Mucosa of descending colon (tissue), 3 donors: ENCODE data around the gene SLC17A6. TPM values are rescaled to one million over a fixed set of nuclear protein-coding genes. Genes with fewer than 3 reads are reported as not detected.

Experiments used
- ATAC-seq: fragments of 200-7000 bp; cut with Tn5 transposase; one replicate; pipeline ENCODE4 v1.9.1; 2020; ENCODE audit warnings: mild to moderate bottlenecking, moderate library complexity
- DNase-seq, 3 donors: peaks; one replicate each; pipeline ENCODE4 v3.0.0-alpha.2; 2020
- H3K36me3 ChIP-seq: fragments of 200-600 bp; one replicate; pipeline ENCODE4 v1.8.0; 2021; ENCODE audit warnings: low read depth, mild to moderate bottlenecking
- H3K4me1 ChIP-seq: fragments of 200-600 bp; one replicate; pipeline ENCODE4 v1.8.0; 2021; ENCODE audit warnings: low read depth, mild to moderate bottlenecking
- H3K4me3 ChIP-seq: fragments of 200-600 bp; one replicate; pipeline ENCODE4 v1.8.0; 2021; ENCODE audit warnings: mild to moderate bottlenecking
- H3K9me3 ChIP-seq: fragments of 200-600 bp; one replicate; pipeline ENCODE4 v1.8.0; 2021; ENCODE audit warnings: mild to moderate bottlenecking
- CTCF ChIP-seq: fragments of 200-600 bp; IDR thresholded peaks from one replicate; pipeline ENCODE4 v1.8.0; 2022; ENCODE audit warnings: antibody characterized with exemption, mild to moderate bottlenecking
- intact Hi-C, 2 donors: fragments of 100-400 bp; cut with DNase I in 1 of 2; cut with micrococcal nuclease in 1 of 2; formaldehyde crosslinking; loops; one replicate each; pipeline versions ENCODE4 v1.11.0 to v1.11.1; 2022; cut with DNase I, micrococcal nuclease
- long read RNA-seq, 2 donors: library from polyadenylated mRNA; unstranded; transcript quantifications; one replicate each; pipeline ENCODE4 v2.0.0, GENCODE V29; 2019 to 2021
- total RNA-seq, 3 donors: library from RNA; stranded (reverse); fragmentation: NEBNext Ultra II Directional in 2 of 3; extraction: Animal tissue kit (Norgen Biotek cat#: 25700) in 2 of 3; gene quantifications; one replicate each; pipeline versions ENCODE4 v1.2.1 to v1.2.4, GENCODE V29; 2021 to 2023
- donor health status: DM: no; HTN: no; CAD: no; lungs with moderate emphysema.
- donor health status: DM: no; HTN: no; CAD: no.
- donor health status: DM: no; HTN: yes; CAD: no.

Gene SLC17A6
- not detected for total RNA-seq
- long read RNA-seq, donor 1: 0 reads
- long read RNA-seq, donor 2: 0 reads

GRCh38 chr11:22337596-22338485 lies at the start of gene SLC17A6:
Gene SLC17A6 (plus strand): TSS chr11:22338381. CDS start chr11:22338534, 153 bp downstream.
- Histone ChIP-seq H3K36me3 (no peaks in the 10 kb centered on the region), H3K9me3 (no peaks in the 10 kb centered on the region), H3K4me3 (no peak within 1 kb of the TSS), H3K4me1 (no peaks in the 10 kb centered on the region)
- DNase-seq: peak in 1 of 3 donors; percentile 8
- ATAC-seq: no peak
- no peak for TF ChIP-seq CTCF
- intact Hi-C loops: loop anchor here (10.0 kb wide), 1 partner anchor 447 kb away; no protein-coding TSS in a partner anchor

DNA sequence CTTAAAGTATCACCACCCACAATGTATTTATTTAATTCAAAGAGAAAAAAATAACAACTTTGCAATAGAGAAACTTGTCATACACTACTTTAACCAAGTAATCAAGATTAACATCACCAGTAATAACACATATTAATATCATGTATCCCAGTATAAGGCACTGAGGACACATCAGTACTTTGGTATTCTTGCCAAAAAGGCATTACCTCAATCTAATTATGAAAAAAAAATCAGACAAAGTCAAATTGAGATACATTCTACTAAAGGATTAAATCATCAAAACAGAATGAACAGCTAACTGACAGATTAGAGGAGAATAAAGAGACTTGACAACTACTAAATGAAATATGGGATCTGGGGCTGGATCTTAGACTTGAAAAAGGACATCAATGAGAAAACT lies 35.8 kb upstream of the SLC17A6 start:
- TF ChIP-seq CTCF: no peak
- Histone ChIP-seq H3K36me3 (no peaks in the 10 kb centered on the region), H3K4me1 (no peaks in the 10 kb centered on the region), H3K9me3 (no peaks in the 10 kb centered on the region), H3K4me3 (no peak overlapping the region)
- ATAC-seq: no peak
- intact Hi-C loops: loop anchor here (10.0 kb wide), 2 partner anchors 128 to 1658 kb away; no protein-coding TSS in a partner anchor
- no peak for DNase-seq

DNA sequence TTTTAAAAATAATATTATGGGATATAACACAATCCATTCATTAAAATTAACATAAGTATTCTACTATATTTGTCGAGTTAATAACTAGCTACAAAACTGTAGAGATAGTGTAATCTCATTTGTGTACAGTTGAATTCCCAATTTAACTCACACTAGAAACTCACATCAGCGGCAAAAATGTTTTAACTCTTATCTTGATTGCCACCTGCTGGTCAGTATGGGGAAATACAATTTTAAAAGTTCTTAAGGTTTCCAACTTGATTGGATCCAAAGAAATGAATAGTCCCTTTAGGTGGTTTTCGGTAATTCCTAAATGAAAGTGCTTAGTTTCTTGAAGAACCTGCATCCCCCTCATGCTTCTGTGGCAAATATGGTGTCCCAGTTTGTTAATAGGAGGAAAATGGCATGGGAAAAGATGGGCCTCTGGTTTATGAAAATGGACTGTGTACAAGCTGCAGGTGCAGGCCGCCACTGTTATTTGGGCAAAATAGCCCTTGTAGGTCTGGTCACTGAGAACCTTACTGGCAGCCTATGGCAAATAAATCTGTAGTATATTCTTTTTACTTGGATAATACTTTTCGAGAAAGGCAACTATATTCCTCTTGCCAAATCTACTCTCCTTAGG lies 33.7 kb upstream of the SLC17A6 start:
- intact Hi-C loops: loop anchor here (10.0 kb wide), 2 partner anchors 130 to 1660 kb away; no protein-coding TSS in a partner anchor
- no peaks in the 10 kb centered on the region for H3K4me1 ChIP-seq
- ATAC-seq (peak; percentile 35), DNase-seq (no peak)
- no peak overlapping the region for H3K4me3 ChIP-seq
- H3K9me3 ChIP-seq: no peaks in the 10 kb centered on the region
- no peaks in the 10 kb centered on the region for H3K36me3 ChIP-seq
- TF ChIP-seq CTCF: no peak

DNA sequence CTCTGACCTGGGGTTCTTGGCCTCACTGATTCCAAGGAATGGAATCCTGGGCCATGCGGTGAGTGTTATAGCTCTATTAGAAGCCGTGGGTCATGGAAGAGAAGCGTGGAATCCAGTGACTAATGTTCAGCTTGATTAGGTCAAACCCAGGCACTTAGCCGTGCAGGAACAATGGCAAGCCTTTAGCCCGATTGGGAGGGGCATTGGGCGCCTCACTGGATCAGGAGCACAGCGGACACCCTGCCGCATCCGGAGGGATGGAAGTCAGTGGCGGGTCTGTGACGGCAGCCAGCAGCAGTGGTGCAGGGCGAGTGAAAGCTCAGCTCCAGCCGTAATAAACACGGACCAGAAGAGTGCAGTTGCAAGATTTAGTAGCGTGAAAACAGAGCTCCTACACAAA lies 20.5 kb upstream of the SLC17A6 start:
- no peak overlapping the region for H3K4me3 ChIP-seq
- no peak for ATAC-seq
- no peak for DNase-seq
- intact Hi-C loops: no loop called here
- H3K9me3 ChIP-seq: no peaks in the 10 kb centered on the region
- H3K36me3 ChIP-seq: no peaks in the 10 kb centered on the region
- no peaks in the 10 kb centered on the region for H3K4me1 ChIP-seq
- no peak for TF ChIP-seq CTCF

DNA sequence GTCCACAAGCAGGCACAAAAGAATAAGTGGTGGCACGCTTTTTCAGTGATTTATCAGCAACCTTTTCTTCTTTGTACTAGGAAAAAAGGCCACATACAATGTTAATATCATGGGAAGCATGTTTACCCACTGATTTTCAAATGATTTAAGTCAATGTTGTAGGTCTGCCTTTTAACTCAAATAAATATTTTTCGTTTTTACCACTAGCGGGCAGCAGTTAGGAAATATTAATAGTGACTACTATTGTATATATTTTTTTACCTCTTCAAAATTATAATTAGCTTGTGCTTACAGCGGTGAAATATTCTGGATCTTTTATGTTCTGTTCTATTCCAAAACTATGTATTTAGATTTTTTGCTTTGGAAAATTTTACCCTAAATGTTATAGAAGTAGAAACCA lies 6.4 kb upstream of the SLC17A6 start:
- intact Hi-C loops: loop anchor here (10.0 kb wide), 1 partner anchor 453 kb away; no protein-coding TSS in a partner anchor
- Histone ChIP-seq H3K4me1 (no peaks in the 10 kb centered on the region), H3K36me3 (no peaks in the 10 kb centered on the region), H3K9me3 (no peaks in the 10 kb centered on the region), H3K4me3 (no peak overlapping the region)
- DNase-seq (no peak), ATAC-seq (no peak)
- no peak for TF ChIP-seq CTCF
